Left renal pelvis (tissue), 4 donors: ENCODE data around the gene CADM2. TPM values are rescaled to one million over a fixed set of nuclear protein-coding genes. Genes with fewer than 3 reads are reported as not detected.

Source experiments
- DNase-seq, 4 donors: peaks; one replicate each; pipeline ENCODE4 v3.0.0-alpha.2; 2013; ENCODE audit warnings: low read depth in 4 of 4, low spot score in 3 of 4
- polyA plus RNA-seq, 4 donors: library from polyadenylated mRNA; unstranded; fragments of 120-200 nt; gene quantifications; one replicate each; pipeline ENCODE4 v1.2.1, GENCODE V29; 2013; ENCODE audit not compliant: insufficient read length in 4 of 4

The CADM2 gene
- polyA plus RNA-seq, 4 donors = 0.27 to 6.4 (median 0.70) TPM

GRCh38 chr3:84983490-84983889 lies 24.7 kb downstream of the CADM2 start:
- no peak for DNase-seq

GRCh38 chr3:84984429-84984828 lies 25.6 kb downstream of the CADM2 start:
- no peak for DNase-seq

- no peak for DNase-seq
Observed at GRCh38 chr3:84985795-84986194, 27.0 kb downstream of the CADM2 start.

- no peak for DNase-seq
Observed at GRCh38 chr3:84987706-84988504, 29.1 kb downstream of the CADM2 start.

GRCh38 chr3:84989102-84989501 lies 30.3 kb downstream of the CADM2 start:
- DNase-seq = no peak

- no peak for DNase-seq
Observed at GRCh38 chr3:84991422-84991900, 32.7 kb downstream of the CADM2 start.

GRCh38 chr3:84993956-84994355 lies 35.2 kb downstream of the CADM2 start:
- no peak for DNase-seq

GRCh38 chr3:84998545-84998944 lies 39.8 kb downstream of the CADM2 start:
- no peak for DNase-seq

GRCh38 chr3:85003479-85003878 lies 44.7 kb downstream of the CADM2 start:
- DNase-seq = no peak

GRCh38 chr3:85004147-85004546 lies 45.4 kb downstream of the CADM2 start:
- DNase-seq = no peak

GRCh38 chr3:85005946-85006345 lies 47.2 kb downstream of the CADM2 start:
- DNase-seq = no peak

GRCh38 chr3:85007195-85008094 lies 48.7 kb downstream of the CADM2 start:
- DNase-seq = no peak

- DNase-seq = no peak
Observed at GRCh38 chr3:85020828-85021227, 62.0 kb downstream of the CADM2 start.

- no peak for DNase-seq
Observed at GRCh38 chr3:85030052-85030451, 71.3 kb downstream of the CADM2 start.

- DNase-seq = no peak
Observed at GRCh38 chr3:85037203-85037602, 78.4 kb downstream of the CADM2 start.

- DNase-seq = no peak
Observed at GRCh38 chr3:85041001-85041400, 82.2 kb downstream of the CADM2 start.

- no peak for DNase-seq
Observed at GRCh38 chr3:85041562-85042055, 82.8 kb downstream of the CADM2 start.

- DNase-seq = no peak
Observed at GRCh38 chr3:85050821-85051220, 92.0 kb downstream of the CADM2 start.

GRCh38 chr3:85051786-85052185 lies 93.0 kb downstream of the CADM2 start:
- DNase-seq = no peak

- no peak for DNase-seq
Observed at GRCh38 chr3:85053626-85054025, 94.8 kb downstream of the CADM2 start.

GRCh38 chr3:85054579-85054978 lies 95.8 kb downstream of the CADM2 start:
- DNase-seq = no peak
